ENCODE results near the gene WFDC9. TPM values are rescaled to one million over a fixed set of nuclear protein-coding genes. Genes with fewer than 3 reads are reported as not detected.
"Not testable (repeated sequence)": the region's sequence is repeated elsewhere in the genome, so short reads cannot be mapped to it uniquely, and the experiment has no call there.

Gene WFDC9
- polyA plus RNA-seq (ENCODE audit: insufficient read length in 4 of 4) = not detected

GRCh38 chr20:45631184-45631583 is at the start of gene WFDC9:
TSS of gene WFDC9 (minus strand) at chr20:45631284. CDS start at chr20:45610181, 21,103 bp downstream.
- DNase-seq (ENCODE audit: low read depth in 4 of 4, low spot score in 3 of 4) = no peak

GRCh38 chr20:45679650-45680049 is 48.6 kb upstream of the WFDC9 start:
- no peak for DNase-seq (ENCODE audit: low read depth in 4 of 4, low spot score in 3 of 4)

- no peak for DNase-seq (ENCODE audit: low read depth in 4 of 4, low spot score in 3 of 4)
These were observed 41.7 kb upstream of the WFDC9 start for GRCh38 chr20:45672765-45673164.

- DNase-seq (ENCODE audit: low read depth in 4 of 4, low spot score in 3 of 4) = no peak
These were observed 39.1 kb upstream of the WFDC9 start, which contains the start of gene WFDC11 for GRCh38 chr20:45670139-45670538. TSS of gene WFDC11 (minus strand) at chr20:45670239. CDS start at chr20:45650600, 19,639 bp downstream.

- not testable (repeated sequence) for DNase-seq (ENCODE audit: low read depth in 4 of 4, low spot score in 3 of 4)
These were observed 26.0 kb upstream of the WFDC9 start for GRCh38 chr20:45657038-45657437.

GRCh38 chr20:45651726-45652125 is 20.6 kb upstream of the WFDC9 start:
- DNase-seq (ENCODE audit: low read depth in 4 of 4, low spot score in 3 of 4) = not testable (repeated sequence)

- no peak for DNase-seq (ENCODE audit: low read depth in 4 of 4, low spot score in 3 of 4)
These were observed 18.3 kb upstream of the WFDC9 start for GRCh38 chr20:45649312-45649863.

- no peak for DNase-seq (ENCODE audit: low read depth in 4 of 4, low spot score in 3 of 4)
These were observed 16.5 kb upstream of the WFDC9 start for GRCh38 chr20:45647441-45648050.

GRCh38 chr20:45646875-45647274 is 15.8 kb upstream of the WFDC9 start:
- no peak for DNase-seq (ENCODE audit: low read depth in 4 of 4, low spot score in 3 of 4)

GRCh38 chr20:45645869-45646268 is 14.8 kb upstream of the WFDC9 start:
- DNase-seq (ENCODE audit: low read depth in 4 of 4, low spot score in 3 of 4) = not testable (repeated sequence)

GRCh38 chr20:45641076-45641475 is 10.0 kb upstream of the WFDC9 start:
- not testable (repeated sequence) for DNase-seq (ENCODE audit: low read depth in 4 of 4, low spot score in 3 of 4)

- no peak for DNase-seq (ENCODE audit: low read depth in 4 of 4, low spot score in 3 of 4)
These were observed 8.6 kb upstream of the WFDC9 start for GRCh38 chr20:45639687-45640086.

GRCh38 chr20:45636513-45636912 is 5.4 kb upstream of the WFDC9 start:
- DNase-seq (ENCODE audit: low read depth in 4 of 4, low spot score in 3 of 4) = no peak

- DNase-seq (ENCODE audit: low read depth in 4 of 4, low spot score in 3 of 4) = no peak
These were observed 713 bp downstream of the WFDC9 start for GRCh38 chr20:45630371-45630770.

GRCh38 chr20:45629496-45630100 is 1.5 kb downstream of the WFDC9 start, which contains the start of gene WFDC10A:
TSS of gene WFDC10A (plus strand) at chr20:45629739. CDS start at chr20:45629814, 75 bp downstream.
- DNase-seq (ENCODE audit: low read depth in 4 of 4, low spot score in 3 of 4) = no peak

- DNase-seq (ENCODE audit: low read depth in 4 of 4, low spot score in 3 of 4) = no peak
These were observed 4.5 kb downstream of the WFDC9 start for GRCh38 chr20:45626540-45626939.

- no peak for DNase-seq (ENCODE audit: low read depth in 4 of 4, low spot score in 3 of 4)
These were observed 9.5 kb downstream of the WFDC9 start for GRCh38 chr20:45621593-45621992.

GRCh38 chr20:45617591-45617990 is 13.5 kb downstream of the WFDC9 start:
- DNase-seq (ENCODE audit: low read depth in 4 of 4, low spot score in 3 of 4) = no peak

- no peak for DNase-seq (ENCODE audit: low read depth in 4 of 4, low spot score in 3 of 4)
These were observed 18.8 kb downstream of the WFDC9 start for GRCh38 chr20:45612314-45612713.

- no peak for DNase-seq (ENCODE audit: low read depth in 4 of 4, low spot score in 3 of 4)
These were observed 20.0 kb downstream of the WFDC9 start for GRCh38 chr20:45611054-45611453.

- DNase-seq (ENCODE audit: low read depth in 4 of 4, low spot score in 3 of 4) = no peak
These were observed 23.3 kb downstream of the WFDC9 start for GRCh38 chr20:45607810-45608209.

GRCh38 chr20:45595235-45595634 is 35.8 kb downstream of the WFDC9 start:
- no peak for DNase-seq (ENCODE audit: low read depth in 4 of 4, low spot score in 3 of 4)
